RCC 7860 (cell line): ENCODE data around the gene ZNF883.
A peak's percentile ranks its signal among the peaks of the same experiment; 100 is the strongest.
"Not testable (repeated sequence)": the region's sequence is repeated elsewhere in the genome, so short reads cannot be mapped to it uniquely, and the experiment has no call there.

Experiments used
- DNase-seq: peaks from one replicate; pipeline ENCODE4 v3.0.0-alpha.2; 2015; ENCODE audit warnings: low spot score
- FAIRE-seq: peaks from 2 replicates; lab custom pipeline; 2012; peaks lifted over from hg19 to GRCh38; lab: Jason Lieb, UNC

ZNF883 gene

GRCh38 chr9:113011911-113012381, at the start of gene ZNF883:
Gene ZNF883, minus strand, starts transcription at chr9:113012192.
- DNase-seq (no peak), FAIRE-seq (no peak)

- DNase-seq, FAIRE-seq: not testable (repeated sequence)
These were observed 49.3 kb upstream of the ZNF883 start for GRCh38 chr9:113061072-113061850.

GRCh38 chr9:113059581-113060284, 47.7 kb upstream of the ZNF883 start:
- FAIRE-seq, DNase-seq: not testable (repeated sequence)

GRCh38 chr9:113057193-113057592, 45.2 kb upstream of the ZNF883 start:
- FAIRE-seq (no peak), DNase-seq (no peak)

- DNase-seq (peak; percentile 89), FAIRE-seq (peak; percentile 79)
These were observed 44.5 kb upstream of the ZNF883 start, which contains the start of gene ZFP37 for GRCh38 chr9:113056191-113057106. Gene ZFP37, minus strand, starts transcription at chr9:113056724. Its CDS starts 36 bp downstream, at chr9:113056688.

GRCh38 chr9:113042884-113043657, 31.1 kb upstream of the ZNF883 start:
- FAIRE-seq (no peak), DNase-seq (no peak)

- no peak for FAIRE-seq
These were observed 14.2 kb upstream of the ZNF883 start for GRCh38 chr9:113026200-113026599.

GRCh38 chr9:113018247-113018646, 6.3 kb upstream of the ZNF883 start:
- FAIRE-seq, result no peak
- no peak for DNase-seq

More at GRCh38 chr9:113026200-113026599, 14.2 kb upstream of the ZNF883 start:
- no peak for DNase-seq

- FAIRE-seq (no peak), DNase-seq (no peak)
These were observed 500 bp upstream of the ZNF883 start for GRCh38 chr9:113012492-113012891.

GRCh38 chr9:113005777-113006176, 6.2 kb downstream of the ZNF883 start:
- FAIRE-seq (no peak), DNase-seq (no peak)

GRCh38 chr9:112997236-112997941, 14.6 kb downstream of the ZNF883 start:
- DNase-seq, result no peak
- no peak for FAIRE-seq

GRCh38 chr9:112971415-112971814, 40.6 kb downstream of the ZNF883 start:
- DNase-seq, result no peak
- no peak for FAIRE-seq

- FAIRE-seq (no peak), DNase-seq (no peak)
These were observed 41.1 kb downstream of the ZNF883 start for GRCh38 chr9:112970939-112971338.

GRCh38 chr9:112969730-112970129, 42.3 kb downstream of the ZNF883 start:
- FAIRE-seq, result no peak
- no peak for DNase-seq

GRCh38 chr9:112955550-112955949, 56.4 kb downstream of the ZNF883 start:
- DNase-seq (no peak), FAIRE-seq (no peak)

GRCh38 chr9:112945620-112946208, 66.3 kb downstream of the ZNF883 start:
- no peak for DNase-seq

GRCh38 chr9:112939418-112939817, 72.6 kb downstream of the ZNF883 start:
- FAIRE-seq, result no peak
- no peak for DNase-seq

More at GRCh38 chr9:112945620-112946208, 66.3 kb downstream of the ZNF883 start:
- FAIRE-seq, result no peak

- FAIRE-seq (no peak), DNase-seq (no peak)
These were observed 78.3 kb downstream of the ZNF883 start for GRCh38 chr9:112933696-112934095.

GRCh38 chr9:112925058-112925641, 86.8 kb downstream of the ZNF883 start:
- FAIRE-seq (no peak), DNase-seq (peak; percentile 21)
